ENCODE measurements around the gene DNAH17.
A peak's percentile ranks its signal among the peaks of the same experiment; 100 is the strongest.

DNAH17 gene

DNA sequence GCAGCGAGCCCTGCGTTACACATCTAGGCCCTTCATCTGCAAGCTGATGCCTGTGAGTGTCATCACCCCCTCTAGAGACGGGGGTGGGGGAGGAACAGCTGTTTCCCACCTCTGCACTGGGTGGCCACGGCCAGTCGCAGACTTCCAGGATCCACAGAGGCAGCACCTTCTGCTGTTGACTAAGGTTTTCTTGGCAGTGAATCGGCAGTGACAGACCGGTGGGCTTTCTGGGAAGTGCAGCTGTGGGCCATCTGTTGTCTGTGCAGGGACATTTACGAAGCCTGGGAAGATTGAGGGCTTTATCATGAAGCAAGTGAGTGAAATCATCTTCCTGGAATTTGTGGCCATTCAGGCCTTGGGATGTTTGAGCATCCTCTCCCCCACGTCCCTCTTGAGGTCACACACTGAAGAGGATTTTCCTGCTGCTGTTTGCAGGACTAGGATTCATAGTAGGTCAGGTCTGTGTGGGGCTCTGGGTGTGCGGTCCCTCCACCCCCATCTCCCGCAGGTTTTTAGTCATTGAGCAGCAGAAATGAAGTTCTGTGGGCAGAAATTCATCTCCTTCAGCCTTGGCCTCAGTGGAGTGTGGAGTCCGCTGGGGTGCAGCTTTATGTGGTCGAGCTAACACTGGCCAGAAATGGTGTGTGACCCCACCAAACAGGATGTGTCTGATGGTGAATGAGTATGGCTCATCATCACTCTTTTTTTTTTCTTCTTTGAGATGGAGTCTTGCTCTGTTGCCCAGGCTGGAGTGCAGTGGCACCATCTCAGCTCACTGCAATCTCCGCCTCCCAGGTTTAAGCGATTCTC lies 186.8 kb downstream of the DNAH17 start:
- peak; percentile 49 for DNase-seq (ENCODE audit: low read depth)

DNA sequence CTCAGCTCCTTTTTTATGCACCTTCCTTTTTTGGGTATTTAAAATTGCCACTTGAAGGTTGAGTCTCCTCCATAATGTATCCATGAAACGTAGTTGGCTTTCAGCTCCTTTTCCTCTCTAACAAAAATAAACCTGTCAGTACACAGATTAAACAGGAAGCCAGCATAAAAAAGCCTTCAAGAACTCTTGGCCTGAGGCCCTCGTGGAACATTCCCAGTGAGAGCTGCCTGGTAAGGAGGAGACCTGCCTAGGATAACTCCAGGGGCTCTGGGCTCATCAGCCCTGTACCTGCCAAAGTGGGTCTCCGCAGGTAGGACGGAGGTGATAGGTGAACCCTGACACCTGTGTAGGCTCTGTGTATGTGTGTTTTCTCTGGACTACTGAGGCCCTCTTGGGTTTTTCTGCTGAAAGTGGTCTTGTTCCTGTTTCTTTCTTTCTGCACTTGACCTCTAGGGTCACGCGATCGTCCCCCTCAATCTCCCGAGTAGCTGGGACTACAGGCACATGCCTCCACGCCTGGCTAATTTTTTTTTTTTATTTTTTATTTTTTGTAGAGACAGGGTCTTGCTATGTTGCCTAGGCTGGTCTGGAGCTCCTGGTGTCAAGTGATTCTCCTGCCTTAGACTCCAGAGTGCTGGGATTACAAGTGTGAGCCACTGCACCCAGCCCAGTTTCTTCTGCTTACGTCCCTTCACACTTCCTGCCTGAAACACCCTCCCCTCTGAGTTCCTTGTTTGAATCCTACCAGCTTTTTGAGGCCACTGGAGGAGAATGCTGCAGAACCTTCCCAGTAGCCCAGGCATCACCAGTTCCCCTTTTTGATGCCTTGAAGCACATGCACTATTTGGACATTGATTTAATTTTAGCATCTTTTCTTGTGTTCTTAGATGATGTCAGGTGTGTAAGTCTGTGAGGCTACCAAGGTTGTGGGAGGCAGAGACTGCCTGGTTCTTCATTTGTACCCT lies 188.9 kb downstream of the DNAH17 start:
- DNase-seq (ENCODE audit: low read depth), result no peak

DNA sequence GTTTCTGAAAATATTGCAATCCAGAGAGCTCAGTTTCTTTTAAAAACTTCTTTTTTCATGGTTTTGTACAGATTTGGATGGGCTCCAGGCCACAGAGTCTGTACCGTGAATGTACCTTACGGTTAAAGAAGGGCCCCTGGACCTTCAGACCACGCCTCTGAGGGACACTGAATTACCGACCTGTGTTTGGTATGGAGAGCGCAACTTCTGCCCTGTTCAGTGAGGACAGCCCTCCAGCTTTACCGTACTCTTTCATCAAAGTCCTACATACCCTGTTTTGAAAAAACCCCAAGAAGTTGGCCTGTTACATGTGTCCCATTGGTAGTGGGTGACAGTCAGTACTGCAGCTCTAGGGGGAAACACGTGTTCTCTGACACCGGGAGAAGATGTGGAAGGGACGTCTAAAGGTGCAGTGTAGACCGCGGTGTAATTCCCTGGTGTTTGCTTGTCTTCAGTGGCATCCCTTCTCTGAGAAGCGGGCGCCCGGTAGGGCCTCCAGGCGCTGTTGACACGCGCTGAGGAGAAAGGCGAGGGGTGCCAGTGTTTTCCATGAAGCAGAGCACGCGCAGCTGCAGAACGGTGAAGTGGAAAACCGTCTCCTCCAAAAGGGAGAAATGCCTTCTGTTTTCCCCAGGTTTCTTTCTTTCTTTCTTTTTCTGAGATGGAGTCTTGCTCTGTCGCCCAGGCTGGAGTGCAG lies 192.6 kb downstream of the DNAH17 start:
- no peak for DNase-seq (ENCODE audit: low read depth)

DNA sequence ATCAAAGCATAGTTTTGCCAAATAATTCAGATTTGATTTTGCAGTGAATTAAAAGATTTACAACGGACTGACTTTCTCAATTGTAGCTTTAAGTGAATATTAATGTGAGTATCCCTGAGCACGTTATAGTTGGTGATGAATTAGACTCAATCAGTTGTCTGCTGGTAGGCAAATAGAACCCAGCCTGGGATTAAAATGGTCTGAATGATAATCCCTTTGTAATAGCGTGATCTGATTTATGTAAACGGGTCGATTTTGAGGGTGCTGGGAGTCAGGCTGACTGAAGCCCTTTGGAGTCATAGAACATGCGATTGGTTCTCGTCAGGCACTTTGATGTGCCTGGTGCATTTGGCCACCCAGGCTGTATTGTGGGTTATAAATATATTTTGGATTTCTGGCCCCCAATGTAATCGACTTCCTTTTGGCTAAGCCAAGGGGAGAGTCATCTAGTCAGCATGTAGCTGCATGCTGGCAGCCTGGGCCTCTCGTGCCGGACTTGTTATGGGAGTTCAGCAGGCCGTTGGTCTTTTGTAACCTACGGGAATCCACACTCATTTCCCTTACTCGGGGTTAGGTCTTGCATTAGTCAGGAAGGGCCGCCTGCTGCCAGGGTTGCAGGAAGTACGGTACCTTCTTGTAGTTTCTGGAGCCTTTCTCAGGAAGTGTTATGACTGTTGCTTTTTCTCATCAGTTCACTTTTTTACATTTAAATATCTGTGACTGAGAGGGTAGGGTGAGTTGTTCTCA lies 193.3 kb downstream of the DNAH17 start:
- peak; percentile 99 for DNase-seq (ENCODE audit: low read depth)

DNA sequence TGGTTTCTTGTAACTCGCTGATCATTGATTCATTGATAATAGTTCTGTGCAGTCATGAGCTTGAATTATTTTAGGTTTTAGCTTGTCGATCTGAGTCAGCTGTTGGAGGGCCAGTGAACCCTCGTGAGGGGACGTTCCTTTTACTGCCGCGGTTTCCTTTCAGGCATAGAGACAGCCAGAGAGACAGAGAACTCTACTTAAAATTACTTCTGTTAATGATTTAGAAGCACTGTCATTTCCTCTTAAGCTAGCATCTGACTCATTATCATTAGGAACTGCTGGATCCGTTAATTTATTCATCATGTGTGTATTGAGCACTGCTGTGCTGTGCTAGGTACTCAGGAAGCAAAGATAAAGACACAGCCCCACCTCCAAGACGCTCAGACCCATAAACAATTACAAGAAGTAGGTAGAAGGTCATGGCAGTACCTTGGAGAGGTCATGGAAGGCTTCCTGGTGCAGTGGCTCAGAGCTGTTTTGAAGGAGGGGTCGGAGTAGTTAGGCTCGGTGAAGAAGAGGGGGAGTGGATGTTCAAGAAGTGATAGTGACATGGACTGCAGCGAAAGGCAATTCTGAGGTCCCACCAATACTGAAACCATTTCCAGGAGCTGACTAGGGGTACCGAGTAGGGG lies 195.5 kb downstream of the DNAH17 start:
- no peak for DNase-seq (ENCODE audit: low read depth)

DNA sequence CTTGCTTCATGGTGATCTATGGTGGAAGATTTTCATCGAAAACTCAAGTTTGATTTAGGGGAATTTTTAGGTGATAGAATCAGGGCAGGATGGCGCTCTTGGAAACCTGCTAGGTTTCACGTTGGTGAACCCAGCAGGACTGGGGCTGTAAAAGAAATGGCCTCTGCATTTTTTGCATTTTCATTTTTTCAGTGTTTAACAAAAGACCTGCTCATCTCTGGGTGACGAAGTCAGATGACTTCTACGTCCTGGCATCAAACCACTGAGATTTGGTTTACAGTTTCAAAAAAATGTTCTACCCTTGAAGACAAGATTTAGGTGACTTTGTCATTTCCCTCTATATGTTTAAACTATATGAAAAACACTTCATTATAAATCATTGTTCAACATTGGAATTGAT lies 196.8 kb downstream of the DNAH17 start:
- no peak for DNase-seq (ENCODE audit: low read depth)

DNA sequence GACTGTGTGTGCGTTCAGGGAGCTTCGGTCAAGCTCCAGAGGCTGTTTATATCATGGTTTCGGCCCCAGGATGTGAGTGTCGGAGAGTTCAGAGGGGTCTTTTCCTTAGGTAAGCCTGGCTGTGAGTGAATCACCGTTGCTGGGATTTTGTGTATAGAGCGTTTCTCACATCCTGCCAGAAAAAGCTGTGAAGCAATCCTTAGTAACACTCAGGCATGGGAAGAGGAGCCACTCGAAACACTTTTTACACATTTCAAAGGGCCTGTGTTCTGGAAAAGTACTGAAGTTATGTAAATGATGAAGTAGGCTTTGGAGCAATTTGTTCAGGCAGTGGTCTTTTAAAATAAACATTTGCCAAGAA lies 198.1 kb downstream of the DNAH17 start:
- peak; percentile 56 for DNase-seq (ENCODE audit: low read depth)

DNA sequence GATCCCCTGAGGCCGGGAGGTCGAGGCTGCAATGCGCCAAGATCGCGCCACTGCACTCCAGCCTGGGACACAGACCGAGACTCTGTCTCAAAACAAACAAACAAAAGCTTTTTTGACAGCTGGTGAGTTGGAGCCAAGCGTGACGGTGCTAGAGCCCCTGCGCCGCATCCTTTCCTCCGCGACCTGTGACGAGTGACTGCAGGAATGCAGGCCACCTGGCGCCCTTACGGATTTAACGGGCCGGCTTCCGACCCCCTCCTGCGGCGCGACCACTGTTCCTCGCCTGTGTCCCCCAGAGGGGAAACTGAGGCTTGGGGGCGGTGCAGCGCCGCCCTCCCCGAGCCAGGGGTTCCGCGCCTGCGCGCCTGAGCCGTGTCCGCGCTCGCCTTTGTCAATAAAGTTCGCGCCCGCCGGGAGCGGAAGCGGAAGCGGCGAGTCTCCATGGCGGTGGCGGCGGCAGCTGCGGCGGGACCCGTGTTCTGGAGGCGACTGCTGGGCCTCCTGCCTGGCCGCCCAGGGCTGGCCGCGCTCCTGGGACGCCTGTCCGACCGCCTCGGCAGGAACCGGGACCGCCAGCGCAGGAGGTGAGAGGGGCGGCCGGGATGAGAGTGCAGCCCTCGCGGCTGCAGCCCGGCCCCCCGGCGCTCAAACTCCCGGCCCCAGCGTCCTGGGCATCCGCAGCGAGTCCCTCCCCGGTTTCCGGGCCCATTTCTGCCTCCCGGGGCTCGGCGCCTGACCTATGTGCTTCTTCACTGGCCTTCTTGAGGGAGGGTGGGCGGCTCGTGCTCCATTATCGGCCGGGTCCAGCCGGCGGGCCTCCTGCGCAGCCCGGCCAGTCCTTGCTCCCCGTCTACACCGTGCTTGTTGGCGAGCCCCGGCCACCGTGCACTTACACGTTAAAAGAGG lies 198.7 kb downstream of the DNAH17 start, which contains the start of gene PGS1:
Gene PGS1, plus strand, starts transcription at position 425 of the 906 bp plus-strand sequence. Its CDS starts 17 bp downstream, at position 442.
- no peak for DNase-seq (ENCODE audit: low read depth)

DNA sequence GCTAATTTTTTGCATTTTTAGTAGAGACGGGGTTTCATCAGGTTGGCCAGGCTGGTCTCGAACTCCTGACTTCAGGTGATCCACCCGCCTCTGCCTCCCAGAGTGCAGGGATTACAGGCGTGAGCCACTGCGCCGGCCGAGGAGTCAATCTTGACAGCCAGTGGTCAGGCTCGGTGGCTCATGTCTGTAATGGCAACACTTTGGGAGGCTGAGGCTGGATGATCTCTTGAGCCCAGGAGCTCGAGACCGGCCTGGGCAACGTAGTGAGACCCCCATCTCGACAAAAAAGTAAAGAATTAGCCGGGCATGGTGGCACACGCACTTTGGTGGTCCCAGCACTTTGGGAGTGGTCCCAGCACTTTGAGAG lies 199.4 kb downstream of the DNAH17 start:
- DNase-seq (ENCODE audit: low read depth), result no peak

DNA sequence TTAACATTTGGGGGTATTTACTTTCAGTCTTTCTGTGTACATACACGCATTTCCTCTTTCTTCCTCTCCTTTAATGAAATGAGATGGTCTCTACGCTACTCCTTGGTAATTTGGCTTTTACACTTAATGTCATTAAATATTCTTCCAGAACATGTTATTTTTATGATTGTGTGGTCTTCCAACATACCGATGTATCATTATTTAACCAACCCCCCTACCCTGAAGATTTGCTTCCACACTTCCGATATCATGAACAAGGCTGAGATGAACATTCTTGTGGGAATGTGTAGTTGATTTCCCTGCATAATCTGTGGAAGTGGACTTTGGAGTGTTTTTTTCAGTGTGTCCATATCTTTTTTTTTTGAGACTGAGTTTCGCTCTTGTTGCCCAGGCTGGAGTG lies 201.0 kb downstream of the DNAH17 start:
- no peak for DNase-seq (ENCODE audit: low read depth)

DNA sequence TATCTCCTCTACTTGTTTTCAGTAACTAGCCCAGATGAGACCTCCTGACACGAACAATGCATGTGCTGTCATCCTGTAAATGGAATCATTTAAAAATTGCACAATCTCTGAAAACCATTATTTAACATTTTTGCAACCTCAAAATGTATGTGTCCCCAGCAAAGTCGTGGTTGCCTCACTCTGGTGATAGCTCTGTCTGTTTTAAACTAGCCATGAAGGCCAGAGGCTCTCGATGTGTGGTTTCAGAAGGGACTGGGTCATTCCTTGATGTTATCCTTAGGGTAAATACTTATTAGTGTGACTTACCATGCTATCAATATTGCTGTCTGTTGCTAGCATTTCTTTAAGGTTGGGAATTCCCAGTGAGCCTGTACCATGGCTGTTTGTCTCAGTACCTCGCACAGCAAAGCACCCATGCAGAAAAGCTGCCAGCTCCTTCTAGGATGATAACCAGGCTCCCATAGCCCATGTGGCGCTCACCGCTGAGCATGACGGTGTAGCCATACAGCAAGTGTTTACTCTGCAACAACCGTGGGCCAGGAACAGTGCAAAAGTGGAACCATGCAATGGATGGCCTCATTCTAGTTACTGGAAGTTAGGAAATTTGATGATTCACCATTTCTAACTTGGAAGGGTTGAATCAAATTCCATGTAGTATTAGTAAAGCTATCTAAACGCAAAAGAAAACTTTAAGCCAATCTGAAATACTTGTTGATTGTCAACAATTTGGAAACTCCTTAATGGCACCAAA lies 201.6 kb downstream of the DNAH17 start:
- DNase-seq (ENCODE audit: low read depth), result peak; percentile 94

DNA sequence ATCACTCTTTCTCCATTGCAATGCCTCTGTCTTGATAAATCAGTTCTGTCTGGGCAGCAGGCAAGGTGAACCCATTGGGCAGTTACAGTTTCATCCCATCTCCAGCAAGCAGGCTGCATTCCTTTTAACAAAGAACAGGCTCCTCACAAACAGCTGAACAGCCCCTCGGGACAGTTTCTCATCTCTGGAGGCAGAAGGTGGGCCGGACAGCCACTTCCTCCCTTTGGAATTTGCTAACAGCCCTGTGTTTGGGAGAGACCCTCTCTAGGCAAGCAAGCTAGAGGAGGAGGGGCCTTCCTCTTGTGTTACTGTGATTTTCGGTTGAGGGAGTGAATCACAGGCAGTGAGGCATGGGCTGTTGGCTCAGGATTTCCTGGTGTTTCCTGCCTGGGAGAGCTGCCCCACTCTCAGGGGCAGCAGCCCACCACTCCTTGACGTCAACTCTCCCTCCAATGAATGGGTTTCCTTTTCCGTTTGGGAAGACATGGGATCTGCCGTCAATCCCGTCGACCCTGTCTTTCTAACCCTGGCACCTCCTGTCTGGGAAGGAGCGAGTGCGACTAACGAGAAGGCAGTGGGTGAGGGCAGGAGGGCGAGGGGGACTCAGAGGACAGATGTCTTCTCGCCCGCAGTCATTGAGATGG lies 202.4 kb downstream of the DNAH17 start:
- peak; percentile 69 for DNase-seq (ENCODE audit: low read depth)

DNA sequence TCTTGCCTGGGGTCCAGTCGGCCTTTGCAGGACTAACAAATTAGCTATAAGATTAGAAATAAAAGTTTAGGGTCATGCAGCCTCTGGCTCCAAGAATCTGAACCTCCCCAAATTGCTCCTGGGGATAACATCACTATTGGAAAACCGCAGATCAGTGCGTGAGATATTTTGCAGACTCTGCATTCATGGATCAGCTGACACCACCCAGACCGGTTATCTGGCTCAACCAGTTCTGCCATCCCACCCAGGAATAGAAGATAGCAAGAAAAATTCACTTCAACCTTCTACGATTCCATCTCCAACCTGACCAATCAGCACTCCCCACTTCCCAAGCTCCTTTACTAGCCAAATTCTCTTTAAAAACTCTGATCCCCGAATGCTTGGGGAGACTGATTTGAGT lies 203.0 kb downstream of the DNAH17 start:
- DNase-seq (ENCODE audit: low read depth), result no peak
